Measurements from ENCODE around the gene KIRREL1.

DNA sequence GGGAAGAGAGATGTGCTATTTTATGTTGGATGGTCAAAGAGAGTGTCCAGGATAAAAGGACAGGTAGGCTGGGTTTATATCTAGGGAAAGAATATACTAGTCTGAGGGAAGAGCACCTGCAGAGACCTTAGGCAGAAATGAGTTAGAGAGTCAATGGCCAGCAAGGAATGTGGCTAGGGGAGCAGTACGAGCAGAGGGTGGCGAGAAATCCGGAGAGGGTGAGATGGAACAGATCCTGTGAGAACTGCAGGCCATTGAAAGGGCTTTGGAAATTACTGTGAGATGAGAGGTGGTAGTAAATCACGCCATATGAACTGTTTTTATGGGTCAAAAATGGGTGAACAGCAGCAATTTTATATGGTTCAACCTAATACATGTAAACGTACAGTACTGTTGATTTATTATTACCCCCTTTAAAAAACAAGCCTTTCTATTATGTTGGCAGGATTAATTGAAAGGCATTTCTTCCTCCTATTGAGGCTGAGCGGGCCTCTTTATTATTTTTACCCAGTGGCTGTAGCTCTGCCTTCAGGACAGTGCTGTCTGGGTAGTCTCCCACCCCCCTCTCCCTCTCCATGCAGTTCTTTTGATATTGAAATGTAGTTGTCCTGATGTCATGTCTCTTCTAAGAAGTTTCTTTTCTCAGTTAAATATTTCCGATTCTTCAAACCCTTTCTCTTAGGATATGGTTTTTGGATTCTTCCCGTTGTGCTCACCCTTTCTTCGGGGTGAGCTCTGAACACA is 112.1 kb downstream of the KIRREL1 start:
- TF ChIP-seq, protein P1, sequence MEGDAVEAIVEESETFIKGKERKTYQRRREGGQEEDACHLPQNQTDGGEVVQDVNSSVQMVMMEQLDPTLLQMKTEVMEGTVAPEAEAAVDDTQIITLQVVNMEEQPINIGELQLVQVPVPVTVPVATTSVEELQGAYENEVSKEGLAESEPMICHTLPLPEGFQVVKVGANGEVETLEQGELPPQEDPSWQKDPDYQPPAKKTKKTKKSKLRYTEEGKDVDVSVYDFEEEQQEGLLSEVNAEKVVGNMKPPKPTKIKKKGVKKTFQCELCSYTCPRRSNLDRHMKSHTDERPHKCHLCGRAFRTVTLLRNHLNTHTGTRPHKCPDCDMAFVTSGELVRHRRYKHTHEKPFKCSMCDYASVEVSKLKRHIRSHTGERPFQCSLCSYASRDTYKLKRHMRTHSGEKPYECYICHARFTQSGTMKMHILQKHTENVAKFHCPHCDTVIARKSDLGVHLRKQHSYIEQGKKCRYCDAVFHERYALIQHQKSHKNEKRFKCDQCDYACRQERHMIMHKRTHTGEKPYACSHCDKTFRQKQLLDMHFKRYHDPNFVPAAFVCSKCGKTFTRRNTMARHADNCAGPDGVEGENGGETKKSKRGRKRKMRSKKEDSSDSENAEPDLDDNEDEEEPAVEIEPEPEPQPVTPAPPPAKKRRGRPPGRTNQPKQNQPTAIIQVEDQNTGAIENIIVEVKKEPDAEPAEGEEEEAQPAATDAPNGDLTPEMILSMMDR (conservative IDR thresholded peaks at IDR 0.05), result no peak
- TF ChIP-seq ZFX (IDR thresholded peaks at IDR 0.05), result no peak

All from C4-2B (cell line).